Esophagus squamous epithelium (tissue), 5 donors: ENCODE measurements around the gene RGL2. TPM values are rescaled to one million over a fixed set of nuclear protein-coding genes. Genes with fewer than 3 reads are reported as not detected.
"Not testable (repeated sequence)": the region's sequence is repeated elsewhere in the genome, so short reads cannot be mapped to it uniquely, and the experiment has no call there.

Experiments used
- DNase-seq: peaks from one replicate; lab custom pipeline; 2025; lab: John Stamatoyannopoulos, UW
- H3K27ac ChIP-seq, 4 donors: fragments of 200-600 bp; sonication (generic); one replicate each; pipeline ENCODE4 v1.5.1; 2016 to 2019; ENCODE audit warnings: mild to moderate bottlenecking in 1 of 4
- H3K27me3 ChIP-seq, 4 donors: fragments of 200-600 bp; sonication (generic); 1 replicate in 3 of 4; 2 replicates in 1 of 4; pipeline versions ENCODE4 v1.5.1 to v1.6.0; 2017 to 2021; ENCODE audit warnings: antibody characterized with exemption in 1 of 4
- H3K36me3 ChIP-seq, 3 donors: fragments of 200-600 bp; sonication (generic); one replicate each; pipeline ENCODE4 v1.5.1; 2016 to 2019
- H3K4me1 ChIP-seq, 3 donors: fragments of 200-600 bp; sonication (generic); one replicate each; pipeline ENCODE4 v1.5.1; 2017 to 2019
- H3K4me3 ChIP-seq, 4 donors: fragments of 200-600 bp; sonication (generic); 1 replicate in 3 of 4; 2 replicates in 1 of 4; pipeline ENCODE4 v1.5.1; 2016 to 2019; ENCODE audit warnings: mild to moderate bottlenecking in 2 of 4, moderate library complexity in 1 of 4
- H3K9me3 ChIP-seq, 3 donors: fragments of 200-600 bp; sonication (generic); one replicate each; pipeline ENCODE4 v1.5.1; 2016 to 2019
- CTCF ChIP-seq, 6 experiments: fragments of 450-650 bp in 4 of 6; fragments of 200-600 bp in 2 of 6; sonication (generic) in 2 of 6; IDR thresholded peaks; one replicate each; pipeline ENCODE4 v1.5.1; 2016 to 2019; ENCODE audit warnings: antibody characterized with exemption in 6 of 6, mild to moderate bottlenecking in 4 of 6, moderate library complexity in 4 of 6
- POLR2A ChIP-seq, 4 donors: fragments of 450-650 bp; IDR thresholded peaks; one replicate each; pipeline ENCODE4 v1.6.1; 2017; ENCODE audit warnings: antibody characterized with exemption in 4 of 4, mild to moderate bottlenecking in 4 of 4, moderate library complexity in 3 of 4
- WGBS, 2 donors: methylation state at CpG; one replicate each; pipeline ENCODE4 v1.1.5; 2018; 5-methylcytosine and 5-hydroxymethylcytosine counted together
- intact Hi-C: fragments of 100-400 bp; cut with DNase I; formaldehyde crosslinking; loops from one replicate; pipeline ENCODE4 v1.15.0; 2022
- total RNA-seq, 4 donors: library from RNA; depleted of rRNA; stranded (reverse); fragments of >200 nt; gene quantifications; one replicate each; pipeline ENCODE4 v1.1.0, GENCODE V29; 2016
- donor health status: DM: yes; HTN: yes; CAD: no.

The RGL2 gene
- total RNA-seq, 4 donors from 2014 or later: 54.9 to 78.7 (median 63.2) TPM

- Histone ChIP-seq H3K4me1 (peaks cover 13 to 66% (median 45%) of the 10 kb centered on the region in 3 donors), H3K27me3 (no peaks in the 10 kb centered on the region), H3K4me3 (peak overlapping the region; percentile 75 to 91 (median 80)), H3K36me3 (peaks cover 11 to 67% (median 43%) of the 10 kb centered on the region in 3 donors), H3K27ac (peak overlapping the region; percentile 92 to 98 (median 96)), H3K9me3 (no peaks in the 10 kb centered on the region)
- TF ChIP-seq CTCF (IDR thresholded peaks at IDR 0.05) (peak in 1 of 6 experiments; percentile 15), POLR2A (IDR thresholded peaks at IDR 0.05) (no peak)
- DNase-seq: no peak
- 0 to 2% methylated on average over 4 to 7 of the region's 7 CpGs for WGBS, 2 donors
- intact Hi-C loops: no loop called here
These were observed 27.6 kb downstream of the RGL2 start for GRCh38 chr6:33271117-33271467.

GRCh38 chr6:33264015-33264414, 34.7 kb downstream of the RGL2 start:
- Histone ChIP-seq H3K27me3 (no peaks in the 10 kb centered on the region), H3K4me1 (peaks cover 0 to 26% (median 4%) of the 10 kb centered on the region in 3 donors), H3K4me3 (no peak overlapping the region), H3K27ac (no peak overlapping the region), H3K36me3 (peaks cover 10 to 94% (median 38%) of the 10 kb centered on the region in 3 donors), H3K9me3 (no peaks in the 10 kb centered on the region)
- no peak for DNase-seq
- intact Hi-C loops: no loop called here
- no peak for TF ChIP-seq POLR2A (IDR thresholded peaks at IDR 0.05)
- TF ChIP-seq CTCF (IDR thresholded peaks at IDR 0.05): no peak
- 81 to 90% methylated on average over 5 of the region's 7 CpGs for WGBS, 2 donors

- DNase-seq, H3K4me3 ChIP-seq, H3K9me3 ChIP-seq, H3K27me3 ChIP-seq, H3K27ac ChIP-seq, intact Hi-C loops: not testable (repeated sequence)
- H3K36me3 ChIP-seq: peaks cover 7 to 92% (median 29%) of the 10 kb centered on the region in 3 donors
- WGBS, 2 donors: 92 to 98% methylated on average over 3 of the region's 3 CpGs
- H3K4me1 ChIP-seq: peaks cover 0 to 26% (median 4%) of the 10 kb centered on the region in 3 donors
These were observed 36.3 kb downstream of the RGL2 start for GRCh38 chr6:33262490-33262889.

- H3K27me3 ChIP-seq: no peaks in the 10 kb centered on the region
- no peak overlapping the region for H3K27ac ChIP-seq
- intact Hi-C loops: no loop called here
- TF ChIP-seq CTCF (IDR thresholded peaks at IDR 0.05) (no peak), POLR2A (IDR thresholded peaks at IDR 0.05) (no peak)
- 76 to 79% methylated on average over 5 of the region's 5 CpGs for WGBS, 2 donors
- no peak overlapping the region for H3K4me3 ChIP-seq
- DNase-seq: no peak
- no peaks in the 10 kb centered on the region for H3K9me3 ChIP-seq
- peaks cover 0 to 65% (median 6%) of the 10 kb centered on the region in 3 donors for H3K36me3 ChIP-seq
- peaks cover 0 to 14% (median 4%) of the 10 kb centered on the region in 3 donors for H3K4me1 ChIP-seq
These were observed 39.7 kb downstream of the RGL2 start for GRCh38 chr6:33259032-33259431.

GRCh38 chr6:33254591-33254990, 44.2 kb downstream of the RGL2 start:
- Histone ChIP-seq H3K9me3 (no peaks in the 10 kb centered on the region), H3K36me3 (peaks cover 0 to 45% (median 0%) of the 10 kb centered on the region in 3 donors), H3K27ac (no peak overlapping the region), H3K4me3 (no peak overlapping the region), H3K27me3 (no peaks in the 10 kb centered on the region), H3K4me1 (peaks cover 13 to 15% (median 13%) of the 10 kb centered on the region in 3 donors)
- intact Hi-C loops: no loop called here
- TF ChIP-seq POLR2A (IDR thresholded peaks at IDR 0.05) (no peak), CTCF (IDR thresholded peaks at IDR 0.05) (no peak)
- DNase-seq: no peak
- WGBS, 2 donors: 74 to 85% methylated on average over 4 of the region's 4 CpGs

- intact Hi-C loops: no loop called here
- H3K36me3 ChIP-seq: peaks cover 0 to 29% (median 0%) of the 10 kb centered on the region in 3 donors
- no peak overlapping the region for H3K4me3 ChIP-seq
- TF ChIP-seq POLR2A (IDR thresholded peaks at IDR 0.05) (no peak), CTCF (IDR thresholded peaks at IDR 0.05) (no peak)
- H3K4me1 ChIP-seq: peaks cover 13 to 30% (median 23%) of the 10 kb centered on the region in 3 donors
- DNase-seq: no peak
- no peak overlapping the region for H3K27ac ChIP-seq
- no peaks in the 10 kb centered on the region for H3K9me3 ChIP-seq
- no peaks in the 10 kb centered on the region for H3K27me3 ChIP-seq
These were observed 46.0 kb downstream of the RGL2 start for GRCh38 chr6:33252759-33253158.
